GM12878 (cell line): ENCODE data around the gene WSCD2. TPM values are rescaled to one million over a fixed set of nuclear protein-coding genes. Genes with fewer than 3 reads are reported as not detected.

ENCODE experiments used
- ATAC-seq: fragments of 200-7000 bp; cut with Tn5 transposase; 3 replicates; pipeline ENCODE4 v1.9.1; 2020; ENCODE audit warnings: mild to moderate bottlenecking, moderate library complexity
- BruUV-seq: library from RNA; stranded (reverse); fragments of 400-500 nt; replicated peaks from 2 replicates; lab custom pipeline; 2021; lab: Mats Ljungman, UMichigan
- CTCF ChIA-PET: fragments of 300-600 bp; sonication (Branson Sonifier 250); formaldehyde crosslinking; extraction: SDS; loops from one replicate; lab custom pipeline; 2021; ENCODE audit warnings: inconsistent platforms; lab: Yijun Ruan, JAX
- POLR2A ChIA-PET: fragments of 350-600 bp; formaldehyde crosslinking; extraction: SDS; loops from one replicate; lab custom pipeline; 2021; ENCODE audit warnings: inconsistent platforms; lab: Charles Lee
- RAD21 ChIA-PET: fragments of 300-600 bp; sonication (Branson Sonifier 250); formaldehyde crosslinking; loops from one replicate; lab custom pipeline; 2023; ENCODE audit warnings: antibody characterized with exemption; ENCODE audit not compliant: unreplicated experiment; lab: Charles Lee
- SMC1A ChIA-PET: fragments of 300-600 bp; sonication (Branson Sonifier 250); formaldehyde crosslinking; loops from one replicate; lab custom pipeline; 2023; ENCODE audit not compliant: unreplicated experiment, uncharacterized antibody; lab: Charles Lee
- DNase-seq: peaks from one replicate; pipeline ENCODE4 v3.0.0-alpha.2; 2011; ENCODE audit warnings: low read depth, low spot score
- FAIRE-seq: peaks from 3 replicates; lab custom pipeline; 2011; peaks lifted over from hg19 to GRCh38; lab: Jason Lieb, UNC
- H2AFZ ChIP-seq: 2 replicates; pipeline ENCODE4 v1.6.0; 2011; ENCODE audit warnings: low read depth, low read length, control low read depth; ENCODE audit not compliant: control insufficient read depth
- H3K27ac ChIP-seq: 2 replicates; pipeline ENCODE4 v1.5.1; 2011; ENCODE audit warnings: control low read depth; ENCODE audit not compliant: control insufficient read depth, insufficient read depth
- H3K27me3 ChIP-seq, 2 experiments: replicated peaks in 1 of 2; 2 replicates each; pipeline versions ENCODE4 v1.6.0 to v1.6.1; 2011; ENCODE audit warnings: low read length in 1 of 2; ENCODE audit not compliant: control insufficient read depth in 2 of 2, insufficient read depth in 2 of 2
- H3K36me3 ChIP-seq, 2 experiments: 2 replicates each; pipeline ENCODE4 v1.5.1; 2011; ENCODE audit warnings: low read length in 1 of 2; ENCODE audit not compliant: control insufficient read depth in 2 of 2, insufficient read depth in 2 of 2
- H3K4me1 ChIP-seq: 2 replicates; pipeline ENCODE4 v1.6.1; 2011; ENCODE audit warnings: mild to moderate bottlenecking, low read length, moderate library complexity, mixed read lengths; ENCODE audit not compliant: control insufficient read depth, insufficient read depth
- H3K4me2 ChIP-seq: 2 replicates; pipeline ENCODE4 v1.6.0; 2011; ENCODE audit warnings: control low read depth; ENCODE audit not compliant: control insufficient read depth, insufficient read depth
- H3K4me3 ChIP-seq: fragments of 200-600 bp; sonication (generic); 2 replicates; pipeline ENCODE4 v1.5.1; 2016
- H3K79me2 ChIP-seq: 2 replicates; pipeline ENCODE4 v1.6.0; 2011; ENCODE audit warnings: low read length; ENCODE audit not compliant: control insufficient read depth, insufficient read depth
- H3K9ac ChIP-seq: 2 replicates; pipeline ENCODE4 v1.8.0; 2011; ENCODE audit warnings: low read length, control low read depth, mixed read lengths; ENCODE audit not compliant: control insufficient read depth, insufficient read depth
- H3K9me3 ChIP-seq: replicated peaks from 3 replicates; pipeline ENCODE4 v1.5.1; 2011; ENCODE audit warnings: mild to moderate bottlenecking, low read length; ENCODE audit not compliant: control insufficient read depth, insufficient read depth
- H4K20me1 ChIP-seq: 2 replicates; pipeline ENCODE4 v1.6.0; 2011; ENCODE audit not compliant: control insufficient read depth, insufficient read depth
- BRCA1 ChIP-seq: IDR thresholded peaks from 2 replicates; pipeline ENCODE4 v1.6.1; 2011; ENCODE audit warnings: low read depth, low read length, improper control_type of control experiment
- CBFB ChIP-seq: IDR thresholded peaks from 2 replicates; pipeline ENCODE4 v1.6.1; 2016; ENCODE audit warnings: antibody characterized with exemption, low read depth
- E2F4 ChIP-seq: IDR thresholded peaks from 2 replicates; pipeline ENCODE4 v1.6.1; 2012; ENCODE audit warnings: low read depth, low read length, improper control_type of control experiment
- ESRRA ChIP-seq: IDR thresholded peaks from 2 replicates; pipeline ENCODE4 v1.6.1; 2012; ENCODE audit warnings: mild to moderate bottlenecking, low read length, improper control_type of control experiment
- HSF1 ChIP-seq: fragments of 150-350 bp; IDR thresholded peaks from 2 replicates; pipeline ENCODE4 v1.6.1; 2014; ENCODE audit warnings: mild to moderate bottlenecking, low read depth, low read length
- JUNB ChIP-seq: IDR thresholded peaks from 2 replicates; pipeline ENCODE4 v1.6.1; 2016; ENCODE audit warnings: antibody characterized with exemption, mild to moderate bottlenecking
- JUND ChIP-seq: IDR thresholded peaks from 2 replicates; pipeline ENCODE4 v1.6.1; 2012; ENCODE audit warnings: low read depth, mild to moderate bottlenecking, low read length, improper control_type of control experiment, moderate library complexity
- MTA2 ChIP-seq: fragments of 450-650 bp; IDR thresholded peaks from 2 replicates; pipeline ENCODE4 v1.6.1; 2016; ENCODE audit warnings: low read depth, mild to moderate bottlenecking, moderate library complexity
- MTA3 ChIP-seq: IDR thresholded peaks from 2 replicates; pipeline ENCODE4 v1.6.1; 2012; ENCODE audit warnings: low read length, inconsistent platforms, borderline replicate concordance
- MYC ChIP-seq: IDR thresholded peaks from 2 replicates; pipeline ENCODE4 v1.6.1; 2011; ENCODE audit warnings: mild to moderate bottlenecking, low read length, moderate library complexity, inconsistent platforms; ENCODE audit not compliant: insufficient read depth, insufficient replicate concordance, insufficient read length, severe bottlenecking
- RAD51 ChIP-seq: fragments of 450-650 bp; IDR thresholded peaks from 2 replicates; pipeline ENCODE4 v1.6.1; 2016; ENCODE audit warnings: moderate library complexity, mild to moderate bottlenecking, inconsistent platforms
- SREBF1 ChIP-seq: IDR thresholded peaks from 2 replicates; pipeline ENCODE4 v1.6.1; 2012; ENCODE audit warnings: mild to moderate bottlenecking, low read length
- SREBF2 ChIP-seq: IDR thresholded peaks from 2 replicates; pipeline ENCODE4 v1.6.1; 2012; ENCODE audit warnings: mild to moderate bottlenecking, low read length
- TARDBP ChIP-seq: IDR thresholded peaks from 2 replicates; pipeline ENCODE4 v1.6.1; 2016; ENCODE audit warnings: borderline replicate concordance
- YBX1 ChIP-seq: fragments of 450-650 bp; IDR thresholded peaks from 2 replicates; pipeline ENCODE4 v1.6.1; 2016; ENCODE audit warnings: antibody characterized with exemption
- ZBED1 ChIP-seq: IDR thresholded peaks from 2 replicates; pipeline ENCODE4 v1.6.1; 2016; ENCODE audit warnings: borderline replicate concordance
- ZBTB33 ChIP-seq: fragments of 450-650 bp; IDR thresholded peaks from 2 replicates; pipeline ENCODE4 v1.6.1; 2017; ENCODE audit warnings: mild to moderate bottlenecking
- ZNF384 ChIP-seq: IDR thresholded peaks from 2 replicates; pipeline ENCODE4 v1.6.1; 2012; ENCODE audit warnings: low read depth, mild to moderate bottlenecking, low read length, improper control_type of control experiment, borderline replicate concordance
- ZNF622 ChIP-seq: fragments of 450-650 bp; IDR thresholded peaks from 2 replicates; pipeline ENCODE4 v1.6.1; 2017; ENCODE audit warnings: mild to moderate bottlenecking, inconsistent platforms
- WGBS: methylation state at CpG from one replicate; pipeline ENCODE4 v1.1.6; 2016; ENCODE audit warnings: low lambda C conversion rate; ENCODE audit not compliant: insufficient replicate concordance, insufficient coverage; ENCODE audit errors: missing lambda C conversion rate; 5-methylcytosine and 5-hydroxymethylcytosine counted together
- in situ Hi-C: fragments of 300-500 bp; cut with MboI; formaldehyde crosslinking; loops from 9 replicates; pipeline ENCODE4 v1.14.3; 2018; ENCODE audit warnings: mixed read lengths
- intact Hi-C: fragments of 100-400 bp; cut with micrococcal nuclease; formaldehyde crosslinking; loops from one replicate; pipeline ENCODE4 v1.14.2; 2022; ENCODE audit not compliant: unreplicated experiment
- polyA plus RNA-seq, 11 experiments: library from polyadenylated mRNA; depleted of rRNA in 4 of 11; unstranded in 6 of 11; stranded (reverse) in 5 of 11; fragments of >200 nt; fragmentation: Nextera tagmentation in 4 of 11; fragmentation: Illumina TruSeq in 1 of 11; extraction: Ambion mirVana in 4 of 11; extraction: Trizol in 1 of 11; gene quantifications; 1 replicate in 1 of 11; 2 replicates in 10 of 11; pipeline versions ENCODE4 v1.2.1 to v1.2.3, GENCODE V29; 2011 to 2016; ENCODE audit warnings: inconsistent platforms in 2 of 11, missing spikeins in 2 of 11, low read depth in 1 of 11
- total RNA-seq, 4 experiments: library from RNA; depleted of rRNA in 3 of 4; stranded (reverse); fragments of >200 nt in 3 of 4; fragmentation: Illumina TruSeq in 1 of 4; extraction: Trizol in 1 of 4; gene quantifications; 2 replicates each; pipeline versions ENCODE4 v1.2.1 to v1.2.3, GENCODE V29; 2013 to 2021

Gene WSCD2
- total and polyA plus RNA-seq, 10 of the 15 experiments (the other 5 are each of a cell fraction or from before 2014, with no cell fraction given) = 0.41 TPM; not detected in 9

- WGBS = 38% methylated on average over 7 of the region's 7 CpGs
- Histone ChIP-seq H3K27ac (no peak overlapping the region), H2AFZ (no peak overlapping the region), H3K9me3 (no peaks in the 10 kb centered on the region)
- no TSS peak for BruUV-seq
- in situ Hi-C loops = no loop called here
- intact Hi-C loops = no loop called here
- POLR2A ChIA-PET = no interaction called here
- DNase-seq (no peak), ATAC-seq (no peak)
- no peak for TF ChIP-seq YBX1
- no peak for TF ChIP-seq ESRRA
- no peak for TF ChIP-seq SREBF2
- no peak for TF ChIP-seq HSF1
- TF ChIP-seq MTA3 = no peak
- TF ChIP-seq TARDBP = no peak
- no peak for TF ChIP-seq MYC
- no peak for TF ChIP-seq ZBED1
- no peak for TF ChIP-seq ZBTB33
- TF ChIP-seq BRCA1 = no peak
- TF ChIP-seq ZNF622 = no peak
- TF ChIP-seq MTA2 = no peak
- no peak for TF ChIP-seq SREBF1
- no peak for TF ChIP-seq RAD51
- TF ChIP-seq ZNF384 = no peak
- TF ChIP-seq JUNB = no peak
- TF ChIP-seq JUND = no peak
- no peak for TF ChIP-seq CBFB
- no peak for TF ChIP-seq E2F4
- TF ChIP-seq, all 136 proteins: peak for 0
- Histone ChIP-seq H3K4me3 (no peak overlapping the region), H3K27me3 (peaks cover 0 to 6% of the 10 kb centered on the region in 2 experiments; a peak in 2 of 4 replicates), H3K4me1 (no peaks in the 10 kb centered on the region), H3K36me3 (no peaks in the 10 kb centered on the region), H3K9ac (no peak overlapping the region), H4K20me1 (no peaks in the 10 kb centered on the region), H3K4me2 (no peak overlapping the region), H3K79me2 (no peaks in the 10 kb centered on the region)
- ChIA-PET CTCF (no interaction called here), SMC1A (no interaction called here), RAD21 (no interaction called here)
- no peak for FAIRE-seq
Observed at GRCh38 chr12:108150436-108150835, 21.3 kb downstream of the WSCD2 start.
